Mammary epithelial cell (primary cell): ENCODE results near the gene ANO2.

ENCODE experiments used
- EZH2 ChIP-seq: IDR thresholded peaks from 2 replicates; pipeline ENCODE4 v1.6.1; 2012; ENCODE audit warnings: low read length, inconsistent platforms, borderline replicate concordance
- TF ChIP-seq, protein P1 (sequence below), 2 donors: IDR thresholded peaks in 1 of 2; conservative IDR thresholded peaks in 1 of 2; 2 replicates each; pipeline ENCODE4 v1.5.1; 2011 to 2012; ENCODE audit warnings: inconsistent platforms in 2 of 2, low read length in 2 of 2, mild to moderate bottlenecking in 2 of 2, control low read depth in 1 of 2, low read depth in 1 of 2; ENCODE audit not compliant: insufficient read depth in 1 of 2; ENCODE audit errors: extremely low read depth in 1 of 2

DNA sequence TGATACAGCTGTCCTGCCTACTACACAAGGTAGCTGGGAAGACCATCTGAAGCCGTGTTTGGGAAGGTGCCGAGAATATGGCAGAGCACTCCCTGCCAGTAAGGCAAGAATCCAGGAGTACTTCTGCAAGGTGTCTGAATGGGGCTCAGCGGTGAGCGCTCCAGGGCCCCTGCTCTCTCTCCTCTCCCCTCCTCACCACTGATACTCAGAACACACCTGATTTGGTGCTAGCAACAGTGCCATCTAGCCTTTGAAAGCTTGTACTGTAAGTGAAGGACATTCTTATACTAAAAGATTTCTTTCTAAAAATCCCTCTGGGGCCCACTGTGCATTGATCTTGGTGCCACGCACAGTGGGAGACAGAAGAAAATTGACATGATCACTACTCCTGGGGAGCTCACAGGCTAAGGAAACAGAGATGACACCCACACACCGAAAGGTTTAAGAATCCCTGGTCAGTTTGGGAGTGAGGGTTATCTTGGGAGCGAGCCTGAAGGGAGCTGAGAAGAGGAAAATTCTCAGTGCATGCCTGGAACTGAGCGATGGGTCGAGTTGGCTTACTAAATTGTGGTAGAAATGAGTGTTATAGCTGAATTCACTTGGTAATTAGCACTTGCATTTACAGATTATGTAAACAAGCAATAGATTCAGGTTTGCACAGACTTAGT, 296.2 kb downstream of the ANO2 start:
- TF ChIP-seq, protein P1, sequence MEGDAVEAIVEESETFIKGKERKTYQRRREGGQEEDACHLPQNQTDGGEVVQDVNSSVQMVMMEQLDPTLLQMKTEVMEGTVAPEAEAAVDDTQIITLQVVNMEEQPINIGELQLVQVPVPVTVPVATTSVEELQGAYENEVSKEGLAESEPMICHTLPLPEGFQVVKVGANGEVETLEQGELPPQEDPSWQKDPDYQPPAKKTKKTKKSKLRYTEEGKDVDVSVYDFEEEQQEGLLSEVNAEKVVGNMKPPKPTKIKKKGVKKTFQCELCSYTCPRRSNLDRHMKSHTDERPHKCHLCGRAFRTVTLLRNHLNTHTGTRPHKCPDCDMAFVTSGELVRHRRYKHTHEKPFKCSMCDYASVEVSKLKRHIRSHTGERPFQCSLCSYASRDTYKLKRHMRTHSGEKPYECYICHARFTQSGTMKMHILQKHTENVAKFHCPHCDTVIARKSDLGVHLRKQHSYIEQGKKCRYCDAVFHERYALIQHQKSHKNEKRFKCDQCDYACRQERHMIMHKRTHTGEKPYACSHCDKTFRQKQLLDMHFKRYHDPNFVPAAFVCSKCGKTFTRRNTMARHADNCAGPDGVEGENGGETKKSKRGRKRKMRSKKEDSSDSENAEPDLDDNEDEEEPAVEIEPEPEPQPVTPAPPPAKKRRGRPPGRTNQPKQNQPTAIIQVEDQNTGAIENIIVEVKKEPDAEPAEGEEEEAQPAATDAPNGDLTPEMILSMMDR (conservative IDR thresholded peaks at IDR 0.05 in 1 of 2, IDR thresholded peaks at IDR 0.05 in 1 of 2; ENCODE audit: extremely low read depth in 1 of 2, insufficient read depth in 1 of 2, low read depth in 1 of 2, low read length in 2 of 2), result peak; percentile 26 to 47
- no peak for TF ChIP-seq EZH2
